Measurements from ENCODE around the gene REXO5.

DNA sequence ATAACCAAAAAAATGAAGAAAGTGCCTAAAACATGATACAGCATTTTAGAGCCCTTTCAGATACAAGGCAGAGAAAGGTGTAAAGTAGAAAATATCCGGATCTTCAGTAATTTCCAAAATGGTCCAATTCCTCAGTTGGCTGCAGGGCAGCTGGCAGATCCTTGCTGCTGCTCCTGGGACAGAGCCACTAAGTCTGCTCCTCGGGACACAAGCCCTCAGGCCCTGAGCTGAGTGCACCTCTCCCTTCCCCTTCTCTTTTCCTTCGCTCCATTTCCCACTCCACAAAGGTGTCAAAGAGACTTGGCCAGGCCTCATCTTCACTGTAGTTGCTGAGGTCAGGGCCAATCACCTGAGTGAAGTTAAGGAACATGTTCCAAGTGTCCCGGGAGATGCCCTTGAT lies 53.4 kb downstream of the REXO5 start:
- TF ChIP-seq, protein P1, sequence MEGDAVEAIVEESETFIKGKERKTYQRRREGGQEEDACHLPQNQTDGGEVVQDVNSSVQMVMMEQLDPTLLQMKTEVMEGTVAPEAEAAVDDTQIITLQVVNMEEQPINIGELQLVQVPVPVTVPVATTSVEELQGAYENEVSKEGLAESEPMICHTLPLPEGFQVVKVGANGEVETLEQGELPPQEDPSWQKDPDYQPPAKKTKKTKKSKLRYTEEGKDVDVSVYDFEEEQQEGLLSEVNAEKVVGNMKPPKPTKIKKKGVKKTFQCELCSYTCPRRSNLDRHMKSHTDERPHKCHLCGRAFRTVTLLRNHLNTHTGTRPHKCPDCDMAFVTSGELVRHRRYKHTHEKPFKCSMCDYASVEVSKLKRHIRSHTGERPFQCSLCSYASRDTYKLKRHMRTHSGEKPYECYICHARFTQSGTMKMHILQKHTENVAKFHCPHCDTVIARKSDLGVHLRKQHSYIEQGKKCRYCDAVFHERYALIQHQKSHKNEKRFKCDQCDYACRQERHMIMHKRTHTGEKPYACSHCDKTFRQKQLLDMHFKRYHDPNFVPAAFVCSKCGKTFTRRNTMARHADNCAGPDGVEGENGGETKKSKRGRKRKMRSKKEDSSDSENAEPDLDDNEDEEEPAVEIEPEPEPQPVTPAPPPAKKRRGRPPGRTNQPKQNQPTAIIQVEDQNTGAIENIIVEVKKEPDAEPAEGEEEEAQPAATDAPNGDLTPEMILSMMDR (IDR thresholded peaks at IDR 0.05; ENCODE audit: low read depth, low read length, poor library complexity, severe bottlenecking): no peak
- no peak for TF ChIP-seq EZH2phosphoT487 (IDR thresholded peaks at IDR 0.05; ENCODE audit: borderline replicate concordance, low read length)
